GM21360 (cell line): Measurements from ENCODE around the gene HHAT.

Experiments
- ATAC-seq: cut with Tn5 transposase; IDR thresholded peaks from one replicate; pipeline ENCODE4 v1.9.1; 2021; ENCODE audit warnings: mild to moderate bottlenecking, moderate library complexity; ENCODE audit not compliant: unreplicated experiment

The HHAT gene

DNA sequence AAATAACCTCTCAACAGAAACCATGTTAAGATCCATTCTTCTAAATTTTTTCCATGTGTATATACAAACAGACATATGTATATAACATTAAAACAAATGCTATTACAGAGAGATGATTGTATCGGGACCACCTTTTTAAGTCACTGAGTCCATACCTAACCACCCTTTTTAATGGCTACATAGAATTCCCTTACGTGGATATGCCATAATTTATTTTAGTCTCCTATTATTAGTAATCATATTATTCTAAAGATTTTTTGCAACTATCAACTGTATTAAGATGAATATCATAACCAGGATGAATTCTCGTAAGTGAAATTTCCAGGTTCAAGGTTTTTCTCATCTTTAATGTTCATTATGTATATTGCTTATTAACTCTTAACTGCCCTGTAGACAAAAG, 259.7 kb downstream of the HHAT start:
- ATAC-seq, result no peak

DNA sequence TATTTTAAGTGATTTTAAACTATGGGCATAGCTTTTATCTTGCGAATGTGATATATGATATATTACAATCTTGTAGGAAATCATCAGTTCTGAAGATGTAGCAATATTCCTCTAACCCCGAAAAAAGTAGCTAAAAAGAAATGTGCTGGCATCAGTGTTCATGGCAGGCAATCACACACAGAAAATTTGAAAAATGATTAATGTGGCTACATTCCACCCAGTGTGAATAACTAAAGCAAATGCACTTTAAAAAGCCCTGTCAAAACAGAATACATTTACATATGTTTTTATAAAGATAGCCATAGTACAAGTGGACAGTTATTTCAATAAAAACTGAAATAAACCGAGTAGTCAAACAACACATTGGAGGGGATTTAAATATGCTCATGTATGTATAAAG, 260.2 kb downstream of the HHAT start:
- no peak for ATAC-seq

- no peak for ATAC-seq
These were observed 262.5 kb downstream of the HHAT start for GRCh38 chr1:210591214-210591613.

- ATAC-seq, result no peak
These were observed 265.9 kb downstream of the HHAT start for GRCh38 chr1:210594605-210595004.

DNA sequence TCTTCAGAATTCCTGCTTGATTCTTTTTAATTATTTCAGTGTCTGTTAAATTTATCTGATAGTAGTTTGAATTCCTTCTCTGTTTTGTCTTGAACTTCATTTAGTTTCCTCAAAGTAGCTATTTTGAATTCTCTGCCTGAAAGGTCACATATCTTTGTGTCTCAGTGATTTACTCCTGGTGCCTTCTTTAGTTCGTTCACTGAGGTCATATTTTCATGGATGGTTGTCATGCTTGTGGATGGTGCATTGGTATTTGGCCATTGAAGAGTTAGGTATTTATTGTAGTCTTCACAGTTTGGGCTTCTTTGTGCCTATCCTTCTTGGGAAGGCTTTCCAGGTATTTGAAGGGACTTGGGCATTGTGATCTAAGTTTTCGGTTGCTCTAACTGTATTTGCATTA, 267.9 kb downstream of the HHAT start:
- ATAC-seq, result no peak

DNA sequence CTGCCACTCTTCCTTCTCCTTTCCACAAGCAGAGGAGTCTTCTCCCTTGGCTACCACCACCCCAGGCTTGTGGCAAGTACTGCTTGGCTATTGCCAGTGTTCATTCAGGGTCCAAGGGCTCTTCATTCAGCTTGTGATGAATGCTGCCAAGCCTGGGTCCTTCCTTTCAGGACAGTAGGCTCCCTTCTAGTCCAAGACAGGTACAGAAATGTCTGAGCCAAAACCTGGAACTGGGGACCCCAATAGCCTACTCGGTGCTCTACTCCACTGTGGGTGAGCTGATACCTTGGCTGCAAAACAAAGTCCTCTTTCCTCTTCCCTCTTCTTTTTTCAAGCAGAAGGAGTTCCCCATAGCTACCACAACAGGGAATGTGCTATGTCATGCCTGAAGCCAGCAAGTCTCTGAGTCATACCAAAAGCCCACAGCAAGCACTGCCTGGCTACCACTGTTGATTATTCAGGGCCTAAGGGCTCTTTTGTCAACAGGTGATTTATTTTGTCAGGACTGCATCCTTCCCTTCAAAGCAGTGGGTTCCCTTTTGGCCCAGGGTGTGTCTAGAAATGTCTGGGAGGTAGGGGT, 268.9 kb downstream of the HHAT start:
- ATAC-seq, result peak; percentile 89

DNA sequence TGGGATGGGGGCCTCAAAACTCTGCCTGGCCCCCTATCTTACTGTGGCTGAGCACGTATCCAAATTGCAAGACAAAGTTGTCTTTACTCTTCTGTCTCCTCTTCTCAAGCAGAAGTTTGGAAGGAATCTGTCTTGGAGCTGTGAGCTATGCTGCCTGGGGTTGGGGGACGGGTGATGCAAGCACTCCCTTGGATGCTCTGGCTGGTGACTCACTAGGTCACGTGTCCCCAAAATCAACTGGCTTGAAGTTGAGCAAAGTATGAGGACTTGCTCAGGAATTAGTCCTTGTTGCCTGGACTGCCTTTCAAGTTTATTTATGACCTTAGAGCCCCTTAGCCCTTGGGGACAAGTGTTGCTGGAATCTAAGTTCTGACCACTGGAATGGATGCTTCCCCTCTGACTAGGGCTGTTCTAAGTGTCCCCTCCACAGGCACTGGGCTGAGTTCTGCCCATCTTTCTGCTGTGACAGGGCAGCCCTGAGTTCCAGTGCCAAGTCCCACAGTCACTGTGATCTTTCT, 269.5 kb downstream of the HHAT start:
- ATAC-seq, result peak; percentile 17

- no peak for ATAC-seq
These were observed 271.9 kb downstream of the HHAT start for GRCh38 chr1:210600421-210601159.

- ATAC-seq, result no peak
These were observed 274.4 kb downstream of the HHAT start for GRCh38 chr1:210603123-210603522.

DNA sequence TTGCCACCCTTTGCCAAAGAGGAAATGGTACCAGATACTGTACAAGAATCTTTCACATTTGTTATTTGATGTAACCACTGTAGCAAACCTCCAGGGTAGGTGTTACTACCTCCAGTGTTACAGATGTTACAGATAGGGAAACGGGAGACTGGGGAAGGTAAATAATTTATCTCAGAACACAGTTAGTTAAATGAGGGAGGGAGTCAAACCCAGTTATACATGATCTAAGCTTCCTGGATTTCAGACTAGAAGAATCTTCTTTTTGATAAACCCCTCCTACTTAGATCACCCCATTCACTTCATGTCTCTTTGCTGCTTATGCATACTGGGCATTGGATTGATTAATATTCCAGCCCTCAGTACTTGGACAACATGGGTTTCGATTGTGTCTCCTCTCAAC, 276.4 kb downstream of the HHAT start:
- ATAC-seq, result no peak

DNA sequence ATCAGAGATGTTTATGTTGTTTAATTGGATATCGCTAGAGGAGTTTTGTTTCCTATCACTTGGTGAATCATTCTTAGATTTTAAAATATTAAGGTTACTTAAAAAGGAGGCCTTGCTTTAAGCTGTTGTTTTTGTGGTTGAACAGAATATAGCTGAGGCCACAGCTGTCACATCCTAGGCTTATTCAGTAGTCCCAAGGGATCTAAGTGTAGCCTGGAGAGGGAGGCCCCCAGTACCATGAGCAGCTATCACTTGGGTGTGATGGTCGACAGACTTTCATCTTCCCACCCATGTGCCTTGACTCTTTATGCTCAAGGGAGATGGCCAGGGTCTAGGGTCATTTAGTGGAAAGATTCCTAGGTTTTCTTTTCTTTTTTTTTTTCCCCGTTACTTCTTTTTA, 278.7 kb downstream of the HHAT start:
- ATAC-seq, result no peak

GRCh38 chr1:210608767-210609166, 280.1 kb downstream of the HHAT start:
- no peak for ATAC-seq

- no peak for ATAC-seq
These were observed 287.7 kb downstream of the HHAT start for GRCh38 chr1:210616356-210616755.

- ATAC-seq, result no peak
These were observed 288.6 kb downstream of the HHAT start for GRCh38 chr1:210617293-210617692.

- ATAC-seq, result no peak
These were observed 289.7 kb downstream of the HHAT start for GRCh38 chr1:210618369-210618768.

- ATAC-seq, result no peak
These were observed 292.3 kb downstream of the HHAT start for GRCh38 chr1:210620867-210621488.

- no peak for ATAC-seq
These were observed 293.0 kb downstream of the HHAT start for GRCh38 chr1:210621712-210622111.

- no peak for ATAC-seq
These were observed 296.0 kb downstream of the HHAT start for GRCh38 chr1:210624722-210625121.

- no peak for ATAC-seq
These were observed 297.0 kb downstream of the HHAT start for GRCh38 chr1:210625715-210626114.

DNA sequence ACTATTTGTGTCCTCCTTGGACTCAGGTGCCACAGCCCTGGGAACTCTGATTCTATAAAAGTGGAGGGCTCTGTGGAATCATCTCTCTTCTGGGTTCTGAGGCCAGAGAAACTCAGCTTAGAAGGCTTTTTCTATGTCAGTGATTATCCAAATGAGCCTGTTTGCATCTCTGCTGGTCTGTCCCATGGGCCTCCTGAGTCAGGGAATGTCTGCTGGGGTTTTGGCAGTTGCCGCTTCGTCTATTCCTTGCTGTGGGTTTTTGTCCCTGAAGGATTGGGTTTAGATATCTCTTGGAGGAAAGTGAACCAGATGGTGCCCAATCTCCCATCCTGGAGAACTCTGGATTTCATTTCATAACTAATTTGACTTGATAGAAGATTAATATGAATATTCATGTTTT, 297.6 kb downstream of the HHAT start:
- no peak for ATAC-seq

DNA sequence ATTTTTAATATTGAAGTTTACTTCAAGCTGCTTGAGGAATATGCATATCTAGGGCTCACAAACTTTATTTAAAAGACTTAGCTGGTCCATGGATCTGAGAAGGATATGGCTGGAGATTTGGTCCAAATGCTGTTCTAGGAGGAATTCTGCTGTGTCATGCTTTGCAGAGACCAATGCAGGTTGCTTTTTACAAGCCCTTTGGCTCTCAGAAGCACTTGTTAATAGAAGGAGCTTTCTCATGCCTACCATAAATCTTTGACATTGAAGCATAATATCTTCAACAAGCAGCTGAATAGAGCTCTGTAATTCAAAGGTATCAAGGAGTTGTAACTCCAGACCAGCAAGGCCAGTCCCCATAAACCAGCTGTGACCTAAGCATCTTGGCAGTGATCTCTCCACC, 299.1 kb downstream of the HHAT start:
- ATAC-seq, result no peak

DNA sequence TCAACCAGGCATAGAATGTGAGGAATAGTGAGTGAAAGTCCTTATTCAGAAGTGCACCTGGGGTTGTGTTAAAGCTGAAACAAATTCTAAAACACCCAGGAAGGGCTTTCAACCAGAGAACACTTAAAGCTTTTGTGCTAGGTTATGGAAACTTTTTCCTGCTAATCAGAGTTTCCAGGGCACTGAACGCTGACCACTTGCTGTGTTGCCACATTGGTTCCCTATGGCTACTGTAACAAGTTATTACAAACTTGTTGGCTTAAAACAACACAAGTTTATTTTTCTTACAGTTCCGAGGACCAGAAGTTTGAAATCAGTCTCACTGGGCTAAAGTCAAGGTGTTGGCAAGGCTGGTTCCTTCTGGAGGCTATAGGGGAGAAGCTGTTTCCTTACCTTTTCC, 300.6 kb downstream of the HHAT start:
- ATAC-seq, result no peak
